Measurements from ENCODE around the gene PLCB1. TPM values are rescaled to one million over a fixed set of nuclear protein-coding genes. Genes with fewer than 3 reads are reported as not detected.

PLCB1 gene
- total and polyA plus RNA-seq, 2 of the 4 experiments (the other 2 are of a cell fraction): 5.6 to 16.1 TPM

DNA sequence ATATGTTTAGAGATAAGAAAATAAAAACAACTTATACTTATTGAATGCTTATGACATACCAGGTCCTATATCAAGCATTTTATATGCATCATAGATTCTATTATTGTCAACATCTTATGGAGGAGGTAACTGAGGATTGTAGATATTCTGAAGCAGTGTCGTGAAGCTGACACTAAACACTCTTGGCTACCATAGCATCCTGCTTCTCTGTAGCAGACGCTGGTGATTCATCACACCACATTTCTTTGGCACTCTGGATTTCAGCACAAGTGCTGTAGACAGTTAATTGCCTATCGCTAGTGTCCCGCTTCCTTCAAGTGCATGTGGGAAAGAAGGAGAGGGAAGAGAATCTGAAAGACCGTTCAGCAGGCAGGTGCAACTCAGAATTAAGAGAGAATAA, 317.1 kb downstream of the PLCB1 start:
- H3K4me3 ChIP-seq (ENCODE audit: insufficient read depth, low read depth, low read length): no peak overlapping the region
- H2BK20ac ChIP-seq (ENCODE audit: low read depth, low read length): no peak overlapping the region
- no peak overlapping the region for H4K8ac ChIP-seq (ENCODE audit: low read depth in 2 of 2, low read length in 2 of 2)
- no peak overlapping the region for H3K4me2 ChIP-seq (ENCODE audit: low read depth, low read length)
- H4K5ac ChIP-seq (ENCODE audit: low read depth, low read length): no peak overlapping the region
- H3K9ac ChIP-seq (ENCODE audit: low read depth, low read length): no peak overlapping the region
- ChIA-PET POLR2A (ENCODE audit: unreplicated experiment) (no interaction called here), CTCF (no interaction called here)
- no TSS peak for BruUV-seq (replicated peaks)
- no peak overlapping the region for H3K23ac ChIP-seq (ENCODE audit: low read depth, low read length)
- no peaks in the 10 kb centered on the region for H3K27me3 ChIP-seq (ENCODE audit: control insufficient read depth, insufficient read depth, low read length)
- H3K27ac ChIP-seq (ENCODE audit: insufficient read depth, low read length): no peak overlapping the region
- H3K4me1 ChIP-seq (ENCODE audit: control insufficient read depth, insufficient read depth, low read length): peaks cover 1% of the 10 kb centered on the region
- H3K9me3 ChIP-seq (ENCODE audit: control insufficient read depth, insufficient read depth, low read length): no peaks in the 10 kb centered on the region
- peak; percentile 28 for DNase-seq
- in situ Hi-C loops (cut with MboI; ENCODE audit: low sequenced_read_pairs) (no loop called here), intact Hi-C loops (cut with micrococcal nuclease) (no loop called here), dilution Hi-C loops (cut with HindIII; ENCODE audit: low sequenced_read_pairs, unreplicated experiment) (no loop called here)
- no peak overlapping the region for H3K56ac ChIP-seq (ENCODE audit: extremely low read depth, insufficient read depth, low read length)
- H3K4ac ChIP-seq (ENCODE audit: low read depth, low read length): no peak overlapping the region
- WGBS, 2 experiments (ENCODE audit: extremely low coverage in 2 of 2, insufficient read length in 1 of 2): no CpG with 5 or more reads among the region's 5 CpGs
- peaks cover 2 to 3% of the 10 kb centered on the region in 2 experiments; a peak in 2 of 4 replicates for H3K79me1 ChIP-seq (ENCODE audit: low read depth in 1 of 2, low read length in 2 of 2)
- no peak overlapping the region for H2BK5ac ChIP-seq (ENCODE audit: low read depth, low read length, poor library complexity, severe bottlenecking)
- H3K9me1 ChIP-seq (ENCODE audit: insufficient read depth, low read length): peaks cover 4% of the 10 kb centered on the region
- H2AFZ ChIP-seq (replicated peaks; ENCODE audit: low read length, poor library complexity): no peak overlapping the region
- ATAC-seq (ENCODE audit: low read depth): no peak
- H3K18ac ChIP-seq (ENCODE audit: low read depth, low read length): no peak overlapping the region
- H4K91ac ChIP-seq (ENCODE audit: insufficient read depth, low read depth, low read length): no peak overlapping the region
- TF ChIP-seq RAD21 (IDR thresholded peaks at IDR 0.05; ENCODE audit: low read length) (no peak), CHD1 (IDR thresholded peaks at IDR 0.05; ENCODE audit: low read depth, low read length) (no peak), POLR2A (IDR thresholded peaks at IDR 0.05; ENCODE audit: low read depth, low read length) (no peak), ELK1 (IDR thresholded peaks at IDR 0.05; ENCODE audit: borderline replicate concordance, low read depth, low read length) (no peak), FOS (IDR thresholded peaks at IDR 0.05; ENCODE audit: low read depth, low read length) (no peak), RFX5 (IDR thresholded peaks at IDR 0.05; ENCODE audit: low read depth, low read length) (no peak), NFE2L2 (IDR thresholded peaks at IDR 0.05; ENCODE audit: low read depth, low read length) (no peak), SMC3 (IDR thresholded peaks at IDR 0.05; ENCODE audit: low read depth, low read length) (no peak), MXI1 (IDR thresholded peaks at IDR 0.05; ENCODE audit: borderline replicate concordance, low read depth, low read length) (no peak), RCOR1 (IDR thresholded peaks at IDR 0.05; ENCODE audit: insufficient replicate concordance, low read length) (no peak), MAFK (IDR thresholded peaks at IDR 0.05; ENCODE audit: low read depth, low read length) (no peak), MAZ (IDR thresholded peaks at IDR 0.05; ENCODE audit: borderline replicate concordance, low read depth, low read length) (no peak)
- no peaks in the 10 kb centered on the region for H4K20me1 ChIP-seq (ENCODE audit: insufficient read depth, low read length)
- H2AK5ac ChIP-seq (ENCODE audit: low read depth, low read length): no peak overlapping the region
- H2BK120ac ChIP-seq (ENCODE audit: low read depth, low read length): no peak overlapping the region
- no peak overlapping the region for H3K14ac ChIP-seq (replicated peaks; ENCODE audit: low read depth, low read length)
- H3K36me3 ChIP-seq (ENCODE audit: control insufficient read depth, insufficient read depth, low read length): no peaks in the 10 kb centered on the region
- no peak overlapping the region for H2BK15ac ChIP-seq (ENCODE audit: low read depth, low read length)
- H2AK9ac ChIP-seq (replicated peaks; ENCODE audit: low read depth, low read length, poor library complexity): no peak overlapping the region
